GM18498 (cell line): ENCODE measurements around the gene HPS3.
"Not testable (repeated sequence)": the region's sequence is repeated elsewhere in the genome, so short reads cannot be mapped to it uniquely, and the experiment has no call there.

Source experiments
- ATAC-seq: cut with Tn5 transposase; IDR thresholded peaks from one replicate; pipeline ENCODE4 v1.9.1; 2021; ENCODE audit warnings: mild to moderate bottlenecking, moderate library complexity; ENCODE audit not compliant: unreplicated experiment

The HPS3 gene

DNA sequence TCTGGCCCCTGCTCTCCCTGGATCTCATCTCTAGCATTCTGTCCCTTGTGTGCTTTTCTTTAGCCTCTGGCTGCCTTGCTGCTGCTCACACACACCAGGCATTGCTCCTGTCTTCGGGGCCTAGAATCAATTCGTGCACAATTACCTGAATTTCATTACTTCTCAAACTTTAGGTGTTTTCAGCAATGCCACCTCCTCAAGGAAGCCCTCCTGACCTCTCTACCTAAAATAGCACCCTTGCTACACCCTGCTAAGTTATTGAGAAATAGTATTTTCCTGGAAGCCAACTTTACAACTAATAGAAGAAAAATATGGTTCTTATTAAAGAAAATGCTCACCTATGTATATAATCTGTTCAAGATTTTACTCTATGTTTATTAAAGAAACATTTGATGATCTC is 51.7 kb downstream of the HPS3 start:
- ATAC-seq, result no peak

DNA sequence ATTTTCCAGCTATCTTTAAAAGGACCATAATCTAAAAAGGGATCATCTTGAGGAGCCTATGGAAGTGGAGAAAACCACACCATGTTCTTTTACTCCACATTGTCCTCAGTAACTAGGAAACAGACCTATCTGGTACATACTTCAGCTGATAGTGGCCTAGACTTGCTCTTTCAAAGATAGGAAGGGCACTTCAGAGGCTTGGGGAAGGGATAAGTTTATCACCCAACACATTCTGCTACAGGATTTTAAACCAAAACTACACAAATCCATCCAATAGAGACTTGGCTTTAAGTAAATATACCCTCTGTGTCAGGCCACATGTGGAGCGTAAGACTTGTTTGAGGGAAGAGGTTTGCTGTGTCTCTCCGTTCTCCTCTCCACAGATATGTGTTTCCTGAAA is 56.8 kb downstream of the HPS3 start:
- ATAC-seq, result no peak

DNA sequence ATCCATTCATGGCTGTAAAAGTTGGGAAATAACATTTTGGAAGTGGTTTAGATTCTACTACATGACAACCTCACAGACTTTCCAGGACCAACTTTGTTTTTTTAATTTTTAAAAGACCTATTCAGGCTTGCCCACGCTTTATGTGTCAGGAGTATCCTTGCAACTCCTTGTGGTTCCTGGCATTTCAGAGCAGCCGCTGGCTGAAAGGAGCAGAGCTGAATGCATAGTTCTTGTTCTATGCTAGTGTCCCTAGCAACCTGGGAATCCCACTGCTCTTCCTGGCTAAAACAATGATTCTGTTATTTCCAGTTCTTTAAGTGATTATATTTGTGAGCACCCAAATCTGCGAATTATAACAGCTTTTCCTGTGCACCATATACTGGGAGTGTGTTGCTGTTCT is 57.3 kb downstream of the HPS3 start:
- no peak for ATAC-seq

DNA sequence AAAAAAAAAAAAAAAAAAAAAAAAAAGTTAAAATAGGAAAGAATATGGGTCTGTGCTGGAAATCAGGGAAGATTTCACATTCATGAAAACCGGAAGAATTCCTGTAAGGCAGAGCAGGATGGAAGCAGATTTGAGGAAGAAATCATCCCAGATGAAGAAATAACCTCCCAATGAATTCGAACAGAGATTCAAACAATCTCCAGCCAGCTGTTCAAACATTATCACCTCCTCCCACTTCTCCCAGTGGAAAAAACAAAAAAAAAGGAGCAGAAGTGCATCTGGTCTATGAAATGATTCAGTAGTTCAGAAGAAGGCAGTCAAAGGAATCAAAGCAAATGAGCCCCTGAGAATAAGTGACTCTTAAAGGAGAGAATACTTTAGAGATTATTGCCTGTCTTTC is 59.1 kb downstream of the HPS3 start:
- ATAC-seq, result no peak

DNA sequence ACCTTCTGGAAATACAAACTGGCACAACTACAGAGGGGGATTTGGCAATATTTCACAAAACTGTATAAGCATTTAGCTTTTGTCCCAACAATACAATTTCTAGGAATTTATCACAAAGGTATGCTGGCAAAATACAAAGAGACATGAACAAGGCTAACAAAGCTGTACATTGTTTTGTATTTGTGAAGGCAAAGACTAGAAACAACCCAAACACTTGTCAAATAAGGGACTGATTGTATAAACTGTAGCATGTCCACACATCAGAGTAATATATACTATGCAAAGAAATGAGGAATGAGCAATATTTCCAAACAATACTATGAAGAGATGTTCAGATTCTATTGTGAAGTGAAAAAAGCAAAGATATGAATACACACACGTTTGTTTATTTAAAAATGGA is 65.8 kb downstream of the HPS3 start:
- ATAC-seq, result no peak

DNA sequence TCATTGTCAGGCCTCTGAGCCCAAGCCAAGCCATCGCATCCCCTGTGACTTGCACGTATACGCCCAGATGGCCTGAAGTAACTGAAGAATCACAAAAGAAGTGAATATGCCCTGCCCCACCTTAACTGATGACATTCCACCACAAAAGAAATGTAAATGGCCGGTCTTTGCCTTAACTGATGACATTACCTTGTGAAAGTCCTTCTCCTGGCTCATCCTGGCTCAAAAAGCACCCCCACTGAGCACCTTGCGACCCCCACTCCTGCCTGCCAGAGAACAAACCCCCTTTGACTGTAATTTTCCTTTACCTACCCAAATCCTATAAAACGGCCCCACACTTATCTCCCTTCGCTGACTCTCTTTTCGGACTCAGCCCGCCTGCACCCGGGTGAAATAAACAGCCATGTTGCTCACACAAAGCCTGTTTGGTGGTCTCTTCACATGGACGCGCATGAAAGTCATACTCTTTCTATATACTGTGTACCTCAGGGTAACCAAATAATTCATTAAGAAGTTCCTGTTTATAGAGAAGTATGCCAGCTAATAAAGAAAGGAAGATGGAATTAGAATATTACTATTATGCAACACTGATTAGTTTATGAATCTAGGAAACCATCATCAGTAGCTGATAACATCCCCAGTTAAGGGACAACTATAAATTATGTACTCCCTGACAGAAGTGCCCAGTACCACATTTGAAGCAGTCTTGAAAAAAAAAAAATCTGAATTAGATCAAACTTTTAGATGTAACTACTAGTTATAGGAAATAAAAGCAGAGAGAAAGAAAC is 67.6 kb downstream of the HPS3 start:
- not testable (repeated sequence) for ATAC-seq

DNA sequence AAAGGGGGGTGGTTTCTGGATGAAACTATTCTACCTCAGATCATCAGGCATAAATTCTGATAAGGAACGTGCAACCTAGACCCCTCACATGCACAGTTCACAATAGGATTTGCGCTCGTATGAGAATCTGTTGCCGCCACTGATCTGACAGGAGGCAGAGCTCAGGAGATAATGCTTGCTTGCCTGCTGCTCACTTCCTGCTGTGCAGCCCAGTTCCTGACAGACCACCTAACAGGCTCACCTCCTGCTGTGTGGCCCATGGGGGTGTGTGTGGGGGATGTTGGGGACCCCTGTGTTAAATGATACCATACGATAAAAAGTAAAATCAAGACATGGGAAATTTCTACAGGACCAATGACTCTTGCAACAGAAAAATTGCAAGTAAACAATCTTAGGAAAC is 68.2 kb downstream of the HPS3 start:
- no peak for ATAC-seq

DNA sequence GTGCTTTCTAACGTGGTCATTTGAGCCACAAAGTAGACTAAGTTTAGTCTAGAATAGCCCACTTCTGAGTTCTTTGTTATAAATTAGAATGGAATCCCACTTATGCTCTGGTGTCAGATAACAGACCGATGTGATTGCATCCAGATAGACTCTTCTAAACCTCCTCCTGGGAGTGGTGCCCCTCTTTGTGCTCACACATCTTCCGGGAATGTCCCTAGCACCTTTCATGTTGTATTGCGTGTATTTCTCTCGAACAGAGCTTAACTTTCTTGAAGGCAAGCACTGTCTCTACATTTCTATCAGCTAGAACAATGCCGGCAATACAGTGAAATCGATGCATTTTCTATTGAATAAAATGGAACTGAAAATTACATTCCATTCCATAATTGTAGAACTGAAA is 69.2 kb downstream of the HPS3 start:
- no peak for ATAC-seq

DNA sequence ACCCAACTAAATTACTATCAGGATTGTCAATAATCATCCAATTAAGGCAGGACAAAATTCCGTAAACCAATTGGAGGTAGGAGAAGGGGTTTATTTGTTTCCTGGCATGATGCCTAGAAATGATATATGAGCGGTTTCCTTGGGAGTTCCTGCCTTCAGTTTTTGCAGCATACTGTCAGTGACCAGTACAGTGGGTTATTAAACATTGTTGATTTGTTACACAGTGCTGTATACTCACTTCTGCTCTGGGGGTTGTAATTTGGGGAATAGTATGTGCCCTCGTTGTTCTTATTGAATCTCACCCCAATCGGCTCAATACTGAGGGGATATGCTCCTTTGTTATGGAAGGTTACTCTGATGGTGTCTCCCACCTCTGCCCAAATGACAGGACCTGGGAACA is 70.0 kb downstream of the HPS3 start:
- ATAC-seq, result no peak

DNA sequence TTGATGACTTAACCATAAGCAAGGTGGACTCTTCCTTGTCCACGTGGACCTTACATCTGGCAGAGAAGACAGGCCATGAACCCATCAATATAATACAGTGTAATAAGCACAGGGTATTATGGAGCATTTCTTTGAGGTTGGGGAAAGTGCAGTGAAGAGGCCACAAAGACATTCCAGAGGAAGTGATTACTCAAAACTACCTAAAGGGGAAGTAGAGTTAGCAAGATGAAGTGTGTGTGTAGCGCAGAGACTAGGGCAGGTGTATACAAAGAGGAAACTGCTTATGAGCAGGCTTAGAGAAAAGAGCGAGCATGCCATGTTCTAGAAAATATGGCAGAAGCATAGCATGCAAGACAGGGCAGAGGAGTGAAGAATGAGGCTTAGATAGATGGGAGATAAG is 74.3 kb downstream of the HPS3 start:
- peak; percentile 98 for ATAC-seq

DNA sequence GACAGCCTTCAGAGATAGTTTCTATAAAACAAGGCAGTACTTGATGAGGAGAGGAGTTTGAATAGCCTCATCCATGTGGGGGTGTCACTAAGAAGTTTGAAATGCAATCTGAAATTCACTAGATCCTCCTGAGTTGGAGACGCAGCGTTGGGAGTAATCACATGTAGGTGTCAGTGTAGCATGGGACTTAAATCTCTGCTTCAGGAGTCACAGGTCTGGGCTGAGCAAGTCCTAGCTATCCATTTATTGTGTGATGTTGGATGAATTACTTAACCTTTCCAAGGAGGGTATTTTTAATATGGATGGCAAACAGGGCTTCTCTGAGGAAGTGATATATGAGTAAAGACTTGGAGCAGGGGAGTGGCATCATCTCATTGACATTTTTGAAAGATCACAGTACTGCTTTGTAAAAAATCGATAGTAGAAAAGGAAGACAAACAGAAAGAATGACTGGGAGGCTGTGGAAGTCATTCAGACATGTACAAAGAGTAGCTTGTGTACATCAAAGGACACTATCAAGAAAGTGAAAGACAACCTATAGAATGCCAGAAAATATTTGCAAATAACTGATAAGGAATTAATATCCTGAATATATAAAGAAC is 75.1 kb downstream of the HPS3 start:
- no peak for ATAC-seq

DNA sequence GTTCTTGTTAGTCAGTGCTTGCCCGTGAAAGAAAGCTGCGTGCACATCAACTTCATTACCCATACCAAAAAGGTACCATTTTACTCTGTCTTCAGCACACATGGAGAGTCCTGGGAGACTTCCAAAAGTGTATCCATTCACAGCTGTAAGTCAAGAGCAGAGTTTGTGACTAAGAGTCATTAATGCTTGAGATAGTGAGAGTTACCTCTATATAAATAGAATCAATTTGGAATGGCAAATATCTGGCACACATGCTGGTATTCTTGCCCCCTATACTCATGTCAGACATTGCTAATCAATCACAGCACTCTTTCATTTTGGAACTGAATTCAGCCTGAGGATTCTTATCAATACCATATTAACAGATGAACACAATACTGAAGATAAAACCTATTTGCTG is 78.0 kb downstream of the HPS3 start:
- no peak for ATAC-seq

DNA sequence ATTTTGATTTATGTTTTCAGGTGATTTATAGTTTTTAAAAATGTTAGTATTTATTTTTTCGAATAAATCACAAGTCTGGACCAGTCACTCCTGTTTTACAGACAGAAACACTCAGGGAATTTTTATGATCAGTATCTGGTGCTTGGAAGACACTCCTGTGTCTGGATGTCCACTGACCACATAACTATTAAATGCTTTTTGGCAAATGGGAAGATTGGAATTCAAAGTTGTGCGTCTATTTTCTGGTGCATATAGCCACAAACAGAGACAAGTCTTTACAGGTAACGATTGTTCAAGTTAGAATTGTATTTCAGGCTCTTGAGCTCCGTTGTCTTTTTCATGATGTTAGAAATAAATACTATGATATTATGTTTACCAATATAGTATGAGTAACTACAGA is 80.0 kb downstream of the HPS3 start:
- ATAC-seq, result no peak

DNA sequence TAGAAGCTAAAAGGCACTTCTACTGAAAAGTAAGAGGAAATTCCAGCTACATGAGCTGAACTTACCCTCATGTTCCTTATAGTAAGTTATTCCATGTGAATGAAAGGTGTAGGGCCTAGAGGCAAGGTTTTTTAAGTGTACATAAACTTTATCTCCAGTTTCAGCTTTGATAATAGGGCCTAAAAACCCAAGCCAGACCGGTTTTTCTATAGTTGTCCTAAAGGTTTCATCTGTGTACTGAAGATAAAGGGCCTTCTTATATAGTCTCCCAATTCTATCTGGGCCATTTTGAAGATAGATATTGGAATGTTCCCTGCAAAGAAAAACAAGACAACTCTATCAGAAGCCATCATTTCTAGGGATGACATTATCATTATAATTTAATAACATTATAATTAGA is 82.9 kb downstream of the HPS3 start:
- ATAC-seq, result no peak

DNA sequence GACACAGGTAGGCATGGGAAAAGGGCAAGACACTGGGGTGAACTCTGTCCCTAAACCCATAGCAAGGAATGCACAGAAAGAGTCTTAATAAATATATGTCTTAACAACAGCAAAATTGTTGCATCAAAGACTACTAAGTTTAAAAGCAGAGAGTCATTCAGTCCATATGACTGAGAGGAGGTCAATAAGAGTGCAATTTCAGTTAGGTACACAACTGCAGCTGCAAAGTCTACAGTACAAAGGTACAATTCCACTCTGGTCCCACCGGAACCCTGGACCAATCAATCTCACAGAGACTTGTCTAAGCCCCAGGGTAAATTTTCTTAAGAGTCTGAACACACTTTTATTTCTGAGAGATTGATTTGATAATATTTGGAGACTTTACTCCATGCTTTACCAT is 85.3 kb downstream of the HPS3 start:
- no peak for ATAC-seq

DNA sequence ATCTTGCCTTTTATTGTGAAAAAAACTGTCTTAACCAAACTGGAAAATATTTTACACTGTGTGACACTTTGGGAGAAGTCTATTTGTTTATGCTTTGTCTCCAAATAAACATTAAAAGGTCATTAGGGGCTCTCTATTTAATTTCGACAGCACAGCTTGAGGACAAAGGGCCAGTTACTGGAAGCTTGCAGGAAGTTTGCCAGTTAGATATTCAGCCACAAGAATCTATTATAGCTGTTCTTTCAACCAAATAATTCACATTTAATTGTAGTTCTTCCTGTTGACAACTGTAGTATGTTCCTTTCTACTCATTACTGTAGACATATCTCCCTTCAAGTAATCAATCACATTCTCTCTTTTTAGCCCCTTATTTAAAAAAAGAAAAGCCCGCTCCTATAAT is 86.1 kb downstream of the HPS3 start:
- ATAC-seq, result no peak

DNA sequence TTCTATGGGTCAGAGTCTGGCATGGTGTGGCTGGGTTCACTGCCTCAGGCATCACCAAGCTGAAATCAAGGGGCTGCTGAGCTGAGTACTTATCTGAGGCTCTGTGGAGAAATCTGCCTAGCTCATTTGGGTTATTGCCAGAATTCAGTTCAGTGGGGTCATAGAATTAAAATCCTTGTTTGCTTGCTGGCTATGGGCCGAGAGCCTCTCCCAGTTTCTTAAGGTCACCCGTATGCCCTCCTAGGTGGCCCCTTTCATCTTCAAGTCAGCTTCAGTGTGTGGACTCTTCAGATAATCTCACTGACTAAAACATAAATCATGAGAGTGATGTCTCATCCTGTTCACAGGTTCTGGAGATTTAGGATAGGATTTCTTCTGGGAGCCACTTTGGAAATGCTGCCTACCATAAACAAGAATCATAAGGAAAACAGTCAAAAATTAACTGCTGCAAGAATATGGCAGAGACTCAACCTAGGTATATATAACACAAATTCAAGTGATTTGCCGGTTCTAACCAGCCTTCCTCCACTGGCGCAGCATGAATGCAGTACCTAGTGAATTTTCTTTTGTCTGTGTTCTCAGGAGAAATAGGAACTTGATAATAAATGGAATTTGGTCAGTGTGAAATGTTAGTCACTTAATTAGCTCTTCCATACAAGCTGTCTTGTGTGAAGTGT is 86.9 kb downstream of the HPS3 start:
- ATAC-seq, result no peak

DNA sequence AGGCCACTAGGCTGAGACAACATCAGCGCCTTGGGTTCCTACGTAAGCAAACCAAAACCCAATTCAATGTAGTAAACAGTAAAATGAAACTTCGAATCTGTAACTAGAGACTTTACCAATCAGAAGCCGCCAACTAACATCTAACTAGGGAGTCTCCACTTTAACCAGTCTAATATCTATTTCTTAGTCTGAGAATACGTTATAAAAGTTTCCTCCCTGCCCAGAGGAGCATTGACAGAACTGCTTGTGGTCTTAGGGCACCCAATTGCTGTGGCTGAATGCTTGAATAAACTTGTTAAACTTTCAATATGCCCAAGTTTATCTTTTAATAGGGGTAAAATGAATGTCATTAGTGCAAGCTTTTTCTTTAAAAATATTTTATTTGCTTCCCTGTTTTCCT is 87.9 kb downstream of the HPS3 start:
- ATAC-seq, result no peak

DNA sequence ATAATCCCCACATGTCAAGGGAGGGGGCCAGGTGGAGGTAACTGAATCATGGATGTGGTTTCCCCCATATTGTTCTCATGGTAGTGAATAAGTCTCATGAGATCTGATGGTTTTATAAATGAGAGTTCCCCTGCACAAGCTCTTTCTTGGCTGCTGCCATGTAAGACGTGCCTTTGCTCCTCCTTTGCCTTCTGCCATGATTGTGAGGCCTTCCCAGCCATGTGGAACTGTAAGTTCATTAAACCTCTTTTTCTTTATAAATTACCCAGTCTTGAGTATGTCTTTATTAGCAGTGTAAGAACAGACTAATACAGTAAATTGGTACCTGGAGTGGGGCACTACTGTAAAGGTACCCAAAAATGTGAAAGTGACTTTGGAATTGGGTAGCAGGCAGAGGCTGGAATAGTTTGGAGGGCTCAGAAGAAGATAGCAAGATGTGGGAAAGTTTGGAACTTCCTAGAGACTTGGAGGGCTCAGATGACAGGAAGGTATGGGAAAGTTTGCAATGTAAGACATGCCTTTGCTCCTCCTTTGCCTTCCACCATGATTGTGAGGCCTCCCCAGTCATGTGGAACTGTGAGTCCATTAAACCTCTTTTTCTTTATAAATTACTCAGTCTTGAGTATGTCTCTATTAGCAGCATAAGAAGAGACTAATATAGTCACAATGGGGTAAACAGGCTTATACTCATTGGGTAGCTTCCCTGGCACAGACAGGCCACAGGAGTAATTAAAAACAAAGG is 90.1 kb downstream of the HPS3 start:
- not testable (repeated sequence) for ATAC-seq

DNA sequence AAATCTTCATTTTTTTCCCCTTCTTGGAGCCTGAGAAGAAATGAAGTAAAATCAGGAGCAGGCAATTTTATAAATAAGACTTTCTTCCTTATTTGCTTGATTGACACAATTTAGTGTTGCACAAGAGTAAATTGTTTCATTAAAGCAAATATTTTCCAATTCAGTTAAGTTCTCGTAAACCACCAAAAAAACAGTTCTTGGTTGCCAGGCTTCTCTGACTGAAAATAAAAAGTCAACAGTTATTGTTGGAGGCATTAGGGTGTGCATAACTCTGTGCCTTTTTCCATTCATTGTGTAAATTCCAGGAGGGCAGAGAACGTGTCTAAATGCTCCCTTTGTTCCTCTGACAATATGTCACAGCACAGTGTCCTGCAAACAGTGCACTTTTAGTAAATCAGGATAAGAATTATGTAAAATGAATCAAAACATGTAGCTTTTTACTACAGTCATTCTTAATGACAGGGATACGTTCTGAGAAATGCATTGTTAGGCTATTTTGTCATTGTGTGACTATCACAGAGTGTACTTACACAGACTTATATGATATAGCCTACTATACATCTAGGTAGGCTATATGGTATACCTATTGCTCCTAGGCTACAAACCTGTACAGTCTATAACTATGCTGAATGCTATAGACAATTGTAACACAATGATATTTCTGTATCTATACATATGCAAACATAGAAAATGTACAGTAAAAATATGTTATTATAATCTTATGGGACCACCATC is 92.5 kb downstream of the HPS3 start, which contains the start of gene CP:
Gene CP, minus strand, starts transcription at position 47 of the 735 bp plus-strand sequence. Its CDS starts 37 bp downstream, at position 10.
- ATAC-seq, result no peak
